GM23248 (cell line): Measurements from ENCODE around the gene ANLN.

ENCODE experiments used
- EZH2 ChIP-seq: fragments of 200-600 bp; sonication (generic); IDR thresholded peaks from 2 replicates; pipeline ENCODE4 v1.6.1; 2018; ENCODE audit warnings: antibody characterized with exemption, mild to moderate bottlenecking; ENCODE audit not compliant: insufficient read depth, poor library complexity, severe bottlenecking
- EZH2phosphoT487 ChIP-seq: fragments of 200-600 bp; sonication (generic); IDR thresholded peaks from 2 replicates; pipeline ENCODE4 v1.6.1; 2018; ENCODE audit warnings: antibody characterized with exemption, moderate library complexity, mild to moderate bottlenecking, low read depth; ENCODE audit not compliant: insufficient read depth

- TF ChIP-seq EZH2phosphoT487 (no peak), EZH2 (no peak)
Observed at GRCh38 chr7:36346260-36346831, 43.3 kb upstream of the ANLN start.
